Measurements from ENCODE around the gene ELF1. TPM values are rescaled to one million over a fixed set of nuclear protein-coding genes. Genes with fewer than 3 reads are reported as not detected.
"Not testable (repeated sequence)": the region's sequence is repeated elsewhere in the genome, so short reads cannot be mapped to it uniquely, and the experiment has no call there.

Gene ELF1
- total and polyA plus RNA-seq, 2 of the 8 experiments (the other 6 are each of a cell fraction or from before 2014, with no cell fraction given), result 5.6 to 18.2 TPM

DNA sequence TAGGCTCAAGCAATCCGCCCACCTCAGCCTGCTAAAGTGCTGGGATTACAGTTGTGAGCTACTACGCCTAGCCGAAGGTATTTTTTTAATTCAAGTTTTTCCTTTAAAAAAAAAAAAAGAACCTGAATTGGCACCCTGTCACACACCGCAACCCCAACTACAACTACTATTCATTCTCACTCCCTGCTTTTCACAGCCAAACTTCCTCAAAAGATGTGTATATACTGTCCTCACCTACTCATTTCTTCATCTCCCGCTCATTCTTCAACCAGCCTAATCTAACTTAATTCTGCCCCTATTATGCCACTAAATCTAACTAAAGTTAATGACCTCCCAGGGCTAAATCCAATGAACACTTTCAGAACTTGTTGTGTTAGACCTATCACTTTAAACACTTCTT lies 29.5 kb upstream of the ELF1 start (continued):
- TF ChIP-seq RBBP5 (IDR thresholded peaks at IDR 0.05; ENCODE audit: borderline replicate concordance, low read depth, low read length) (no peak), JUN (IDR thresholded peaks at IDR 0.05; ENCODE audit: low read depth, low read length) (no peak)

DNA sequence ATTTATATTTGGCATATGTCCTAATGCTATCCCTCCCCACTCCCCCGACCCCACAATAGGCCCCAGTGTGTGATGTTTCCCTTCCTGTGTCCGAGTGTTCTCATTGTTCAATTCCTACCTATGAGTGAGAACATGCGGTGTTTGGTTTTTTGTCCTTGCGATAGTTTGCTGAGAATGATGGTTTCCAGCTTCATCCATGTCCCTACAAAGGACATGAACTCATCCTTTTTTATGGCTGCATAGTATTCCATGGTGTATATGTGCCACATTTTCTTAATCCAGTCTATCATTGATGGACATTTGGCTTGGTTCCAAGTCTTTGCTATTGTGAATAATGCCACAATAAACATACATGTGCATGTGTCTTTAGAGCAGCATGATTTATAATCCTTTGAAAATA lies 23.3 kb upstream of the ELF1 start:
- H2BK15ac ChIP-seq (ENCODE audit: low read length); H2BK12ac ChIP-seq (ENCODE audit: low read depth, low read length); H4K5ac ChIP-seq (ENCODE audit: insufficient read length, low read depth, low read length); H3K79me2 ChIP-seq (ENCODE audit: control insufficient read depth in 1 of 2, insufficient read depth in 2 of 2, low read length in 2 of 2); H3K18ac ChIP-seq (ENCODE audit: extremely low read depth, low read length); H3K79me1 ChIP-seq (ENCODE audit: low read depth, low read length); FAIRE-seq; H4K8ac ChIP-seq (ENCODE audit: extremely low read depth, insufficient read depth, low read length); H3K9me3 ChIP-seq (ENCODE audit: insufficient read depth in 2 of 2, low read depth in 1 of 2, low read length in 1 of 2); H2BK20ac ChIP-seq (ENCODE audit: low read length); H3K23me2 ChIP-seq (ENCODE audit: low read depth, low read length); POLR2A ChIA-PET (ENCODE audit: partially characterized antibody); H3K4ac ChIP-seq (replicated peaks; ENCODE audit: insufficient read length, low read depth, low read length); H4K20me1 ChIP-seq (replicated peaks in 1 of 2; ENCODE audit: control insufficient read depth in 1 of 2, insufficient read depth in 2 of 2, low read length in 2 of 2); H4K91ac ChIP-seq (replicated peaks; ENCODE audit: insufficient read length, low read length); H2AK5ac ChIP-seq (ENCODE audit: low read depth, low read length); DNase-seq (ENCODE audit: low read depth in 1 of 2, low spot score in 2 of 2); H3K27me3 ChIP-seq (replicated peaks in 1 of 4; ENCODE audit: control insufficient read depth in 3 of 4, extremely low read depth in 1 of 4, insufficient read depth in 3 of 4, low read length in 3 of 4); H3K23ac ChIP-seq (ENCODE audit: insufficient read length); H3K4me1 ChIP-seq (replicated peaks in 1 of 4; ENCODE audit: control insufficient read depth in 3 of 4, insufficient read depth in 4 of 4, low read length in 3 of 4); H3K9ac ChIP-seq (replicated peaks in 1 of 4; ENCODE audit: extremely low read depth in 1 of 4, low read depth in 3 of 4, low read length in 3 of 4); H2BK5ac ChIP-seq (ENCODE audit: low read depth, low read length); H3K4me3 ChIP-seq (ENCODE audit: extremely low read depth in 1 of 4, insufficient read depth in 2 of 4, low read depth in 3 of 4, low read length in 4 of 4); H2AFZ ChIP-seq (ENCODE audit: low read length); H2BK120ac ChIP-seq (replicated peaks; ENCODE audit: low read depth, low read length); H3K4me2 ChIP-seq (ENCODE audit: insufficient read depth in 1 of 2, low read depth in 2 of 2, low read length in 2 of 2); H3K56ac ChIP-seq (replicated peaks; ENCODE audit: insufficient read length, low read depth, low read length); H3K27ac ChIP-seq (ENCODE audit: low read depth, low read length); H3K36me3 ChIP-seq (ENCODE audit: control insufficient read depth in 2 of 4, insufficient read depth in 4 of 4, low read length in 3 of 4); H3K14ac ChIP-seq (ENCODE audit: insufficient read length): not testable (repeated sequence)
- 87% methylated on average over 4 of the region's 4 CpGs; no CpG with 5 or more reads in 1 of the 2 experiments for WGBS, 2 experiments (ENCODE audit: extremely low coverage in 1 of 2, insufficient coverage in 1 of 2, insufficient read length in 1 of 2, insufficient replicate concordance in 2 of 2, low coverage in 1 of 2, low lambda C conversion rate in 2 of 2, missing lambda C conversion rate in 1 of 2)
- CTCF ChIA-PET (ENCODE audit: partially characterized antibody), result interaction anchor here (1.2 kb wide), 1 partner anchor 13 kb away, joined by 4 read pairs; no protein-coding TSS in a partner anchor
